Neuron (in vitro differentiated cells): ENCODE measurements around the gene ZDHHC19.
"Not testable (repeated sequence)": the region's sequence is repeated elsewhere in the genome, so short reads cannot be mapped to it uniquely, and the experiment has no call there.

ENCODE experiments used
- H2AFZ ChIP-seq: one replicate; pipeline ENCODE4 v1.6.1; 2013; ENCODE audit warnings: low read depth, mild to moderate bottlenecking, inconsistent platforms, low read length, moderate library complexity
- H3K27me3 ChIP-seq: one replicate; pipeline ENCODE4 v1.6.1; 2013; ENCODE audit warnings: low read length; ENCODE audit not compliant: insufficient read depth
- H3K36me3 ChIP-seq: one replicate; pipeline ENCODE4 v1.6.1; 2013; ENCODE audit warnings: low read length; ENCODE audit not compliant: insufficient read depth
- H3K4me1 ChIP-seq: one replicate; pipeline ENCODE4 v1.6.1; 2013; ENCODE audit warnings: low read length; ENCODE audit not compliant: insufficient read depth
- H3K4me3 ChIP-seq: 2 replicates; pipeline ENCODE4 v1.5.1; 2013; ENCODE audit warnings: mild to moderate bottlenecking, low read length, moderate library complexity
- H3K9me3 ChIP-seq: one replicate; pipeline ENCODE4 v1.6.1; 2013; ENCODE audit warnings: low read length

ZDHHC19 gene

GRCh38 chr3:196192036-196192523 lies 19.1 kb downstream of the ZDHHC19 start:
- no peak overlapping the region for H3K4me3 ChIP-seq
- peak overlapping the region; percentile 24 for H2AFZ ChIP-seq
- no peaks in the 10 kb centered on the region for H3K9me3 ChIP-seq
- H3K4me1 ChIP-seq, result peaks cover 19% of the 10 kb centered on the region
- no peaks in the 10 kb centered on the region for H3K27me3 ChIP-seq
- H3K36me3 ChIP-seq, result no peaks in the 10 kb centered on the region

GRCh38 chr3:196189566-196190347 lies 21.4 kb downstream of the ZDHHC19 start:
- H2AFZ ChIP-seq, result no peak overlapping the region
- no peaks in the 10 kb centered on the region for H3K27me3 ChIP-seq
- no peaks in the 10 kb centered on the region for H3K36me3 ChIP-seq
- H3K4me1 ChIP-seq, result peaks cover 27% of the 10 kb centered on the region
- H3K4me3 ChIP-seq, result no peak overlapping the region
- H3K9me3 ChIP-seq, result no peaks in the 10 kb centered on the region

- peaks cover 11% of the 10 kb centered on the region for H3K4me1 ChIP-seq
- H3K27me3 ChIP-seq, result no peaks in the 10 kb centered on the region
- H3K9me3 ChIP-seq, result no peaks in the 10 kb centered on the region
- no peaks in the 10 kb centered on the region for H3K36me3 ChIP-seq
- peak overlapping the region; percentile 57 for H2AFZ ChIP-seq
- peak overlapping the region; percentile 33 for H3K4me3 ChIP-seq
These were observed 24.3 kb downstream of the ZDHHC19 start for GRCh38 chr3:196186651-196187573.

GRCh38 chr3:196184881-196185280 lies 26.3 kb downstream of the ZDHHC19 start:
- H3K27me3 ChIP-seq, result no peaks in the 10 kb centered on the region
- H3K4me1 ChIP-seq, result peaks cover 14% of the 10 kb centered on the region
- H3K4me3 ChIP-seq, result no peak overlapping the region
- no peaks in the 10 kb centered on the region for H3K36me3 ChIP-seq
- H2AFZ ChIP-seq, result no peak overlapping the region
- no peaks in the 10 kb centered on the region for H3K9me3 ChIP-seq

GRCh38 chr3:196184169-196184432 lies 27.1 kb downstream of the ZDHHC19 start:
- H3K4me3 ChIP-seq, H3K36me3 ChIP-seq, H3K9me3 ChIP-seq, H2AFZ ChIP-seq, H3K27me3 ChIP-seq: not testable (repeated sequence)
- peaks cover 22% of the 10 kb centered on the region for H3K4me1 ChIP-seq

- Histone ChIP-seq H3K4me3 (no peak overlapping the region), H2AFZ (no peak overlapping the region), H3K9me3 (no peaks in the 10 kb centered on the region), H3K36me3 (no peaks in the 10 kb centered on the region), H3K4me1 (peaks cover 15% of the 10 kb centered on the region), H3K27me3 (no peaks in the 10 kb centered on the region)
These were observed 30.1 kb downstream of the ZDHHC19 start for GRCh38 chr3:196181127-196181546.

- Histone ChIP-seq H3K4me3 (no peak overlapping the region), H3K36me3 (no peaks in the 10 kb centered on the region), H3K9me3 (no peaks in the 10 kb centered on the region), H2AFZ (no peak overlapping the region), H3K27me3 (no peaks in the 10 kb centered on the region), H3K4me1 (peaks cover 18% of the 10 kb centered on the region)
These were observed 30.9 kb downstream of the ZDHHC19 start for GRCh38 chr3:196180346-196180745.

- no peaks in the 10 kb centered on the region for H3K27me3 ChIP-seq
- H3K4me3 ChIP-seq, result peak overlapping the region; percentile 27
- peak overlapping the region; percentile 73 for H2AFZ ChIP-seq
- H3K36me3 ChIP-seq, result no peaks in the 10 kb centered on the region
- H3K9me3 ChIP-seq, result no peaks in the 10 kb centered on the region
- H3K4me1 ChIP-seq, result peaks cover 18% of the 10 kb centered on the region
These were observed 31.6 kb downstream of the ZDHHC19 start for GRCh38 chr3:196179380-196180308.

- Histone ChIP-seq H3K4me1 (peaks cover 18% of the 10 kb centered on the region), H3K36me3 (no peaks in the 10 kb centered on the region), H3K4me3 (peak overlapping the region; percentile 27), H3K9me3 (no peaks in the 10 kb centered on the region), H2AFZ (peak overlapping the region; percentile 73), H3K27me3 (no peaks in the 10 kb centered on the region)
These were observed 32.2 kb downstream of the ZDHHC19 start for GRCh38 chr3:196178993-196179379.

GRCh38 chr3:196177967-196178366 lies 33.2 kb downstream of the ZDHHC19 start:
- H3K36me3 ChIP-seq, result no peaks in the 10 kb centered on the region
- H2AFZ ChIP-seq, result no peak overlapping the region
- H3K9me3 ChIP-seq, result no peaks in the 10 kb centered on the region
- H3K4me1 ChIP-seq, result peaks cover 18% of the 10 kb centered on the region
- no peaks in the 10 kb centered on the region for H3K27me3 ChIP-seq
- no peak overlapping the region for H3K4me3 ChIP-seq

GRCh38 chr3:196177567-196177966 lies 33.6 kb downstream of the ZDHHC19 start:
- Histone ChIP-seq H3K27me3 (no peaks in the 10 kb centered on the region), H2AFZ (no peak overlapping the region), H3K4me3 (no peak overlapping the region), H3K4me1 (peaks cover 18% of the 10 kb centered on the region), H3K9me3 (no peaks in the 10 kb centered on the region), H3K36me3 (no peaks in the 10 kb centered on the region)

- Histone ChIP-seq H3K4me3 (no peak overlapping the region), H3K4me1 (peaks cover 18% of the 10 kb centered on the region), H3K27me3 (no peaks in the 10 kb centered on the region), H3K9me3 (no peaks in the 10 kb centered on the region), H3K36me3 (no peaks in the 10 kb centered on the region), H2AFZ (no peak overlapping the region)
These were observed 35.5 kb downstream of the ZDHHC19 start for GRCh38 chr3:196175722-196176121.
